HG03575 (cell line): Measurements from ENCODE around the gene NIFK.

Experiments used
- ATAC-seq: cut with Tn5 transposase; IDR thresholded peaks from one replicate; pipeline ENCODE4 v1.9.1; 2021; ENCODE audit not compliant: unreplicated experiment, insufficient number of reproducible peaks, low FRiP score; ENCODE audit errors: extremely low read depth

The NIFK gene

DNA sequence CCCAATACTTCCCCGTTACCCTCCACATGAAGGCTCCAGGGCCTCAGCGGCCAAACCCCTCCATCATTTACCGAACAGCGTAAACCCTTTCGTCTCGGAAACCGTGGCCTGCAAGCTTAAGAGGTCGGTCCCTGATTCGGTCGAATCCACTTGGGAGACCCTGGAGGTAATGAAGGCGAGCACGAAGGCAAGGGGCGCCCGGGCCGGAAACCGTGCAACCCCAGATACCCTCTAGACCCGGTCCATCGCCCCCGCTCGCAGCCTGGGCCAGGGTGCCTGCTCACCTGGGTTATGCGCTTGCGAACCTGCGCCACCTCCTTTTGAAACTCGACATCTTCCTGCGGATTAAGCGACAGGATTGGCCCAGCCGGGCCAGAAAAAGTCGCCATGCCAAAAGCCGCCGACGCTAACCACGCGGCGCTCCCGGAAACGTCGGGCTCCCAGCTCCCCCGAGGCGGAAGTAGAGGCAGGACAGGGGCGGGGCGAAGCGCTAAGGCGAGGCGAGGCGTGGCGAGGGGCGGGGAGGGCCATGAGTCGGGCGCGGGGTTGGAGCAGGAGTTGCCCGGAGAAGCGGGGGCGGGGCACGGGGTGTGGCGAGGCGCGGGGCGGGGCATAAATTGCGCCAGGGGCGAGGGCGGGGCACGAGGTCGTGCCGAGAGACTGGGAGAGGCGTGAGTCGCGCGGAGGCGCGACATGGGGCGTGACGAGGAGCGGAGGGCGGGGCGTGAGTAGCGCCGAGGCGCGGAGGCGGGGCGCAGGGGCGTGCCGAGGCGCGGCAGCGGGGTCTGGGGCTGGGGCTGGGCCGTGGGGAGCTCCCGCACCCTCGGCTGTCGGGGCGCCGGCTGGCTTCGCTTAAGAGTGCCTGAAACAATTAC, at the start of gene NIFK:
TSS of gene NIFK (minus strand) at position 414 of the 875 bp plus-strand sequence. CDS start at position 389, 25 bp downstream.
- ATAC-seq: peak; percentile 46

DNA sequence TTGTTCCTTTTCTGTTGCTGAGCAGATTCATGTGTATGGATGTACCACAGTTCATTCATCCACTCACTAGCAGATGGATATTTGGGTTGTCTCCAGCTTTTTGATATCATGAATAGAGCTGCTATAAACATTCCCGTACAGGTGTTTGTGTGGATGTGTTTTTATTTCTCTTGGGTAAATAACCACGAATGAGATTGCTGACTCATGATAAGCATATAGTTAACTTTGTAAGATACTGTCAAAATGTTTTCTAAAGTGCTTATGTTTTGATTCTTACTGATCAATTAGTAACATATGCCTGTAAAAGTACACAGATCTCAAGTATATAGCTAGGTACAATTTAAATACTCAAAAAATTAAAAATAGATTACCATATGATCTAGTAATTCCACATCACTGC, 46.5 kb upstream of the NIFK start:
- no peak for ATAC-seq

DNA sequence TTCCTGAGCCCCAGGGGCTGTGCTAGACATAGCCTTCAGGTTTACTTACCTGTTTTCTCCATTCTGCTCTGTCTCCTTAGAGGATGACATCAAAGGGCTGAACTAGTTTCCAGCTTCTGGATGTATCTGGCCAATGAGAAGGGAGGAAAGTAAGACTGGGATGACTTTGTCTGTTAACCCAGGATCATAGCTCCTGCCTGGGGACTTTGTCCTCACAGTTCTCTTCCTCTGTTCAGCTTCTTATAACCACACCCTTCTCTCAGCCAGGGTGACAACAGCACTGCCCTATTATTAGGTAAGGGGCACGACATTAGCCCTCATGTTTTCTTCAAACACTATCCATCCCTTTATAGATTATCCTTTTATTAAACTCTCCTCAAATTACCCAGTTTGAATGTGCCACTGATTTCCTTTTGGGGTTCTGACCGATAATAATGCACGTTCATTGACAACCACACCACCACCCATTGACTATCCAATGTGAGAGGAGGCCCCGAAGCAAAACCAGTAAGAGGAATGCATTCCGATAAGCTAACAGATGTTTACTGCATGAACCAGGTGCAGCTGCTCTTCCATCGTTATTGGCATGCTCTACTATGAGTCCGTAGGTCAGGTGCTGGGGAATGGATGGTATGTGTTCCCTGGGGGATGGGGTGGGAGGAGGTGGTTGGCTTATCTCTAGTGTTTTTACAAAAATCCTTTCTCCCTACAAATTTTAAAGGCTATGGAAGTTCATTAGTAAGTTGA, 42.2 kb upstream of the NIFK start:
- ATAC-seq: no peak

DNA sequence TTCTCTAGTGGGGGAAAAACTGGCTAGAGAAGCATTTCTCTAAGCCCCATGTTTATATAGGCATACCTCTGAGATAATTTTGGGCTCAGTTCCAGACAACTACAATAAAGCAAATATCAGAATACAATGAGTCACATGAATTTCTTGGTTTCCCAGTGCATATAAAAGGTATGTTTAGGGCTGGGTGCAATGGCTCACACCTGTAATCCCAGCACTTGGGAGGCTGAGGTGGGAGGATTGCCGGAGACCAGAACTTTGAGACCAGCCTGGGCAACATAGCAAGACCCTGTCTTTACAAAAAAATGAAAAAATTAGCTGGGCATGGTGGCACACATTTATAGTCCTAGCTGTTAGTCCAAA, 41.0 kb upstream of the NIFK start:
- ATAC-seq: no peak

DNA sequence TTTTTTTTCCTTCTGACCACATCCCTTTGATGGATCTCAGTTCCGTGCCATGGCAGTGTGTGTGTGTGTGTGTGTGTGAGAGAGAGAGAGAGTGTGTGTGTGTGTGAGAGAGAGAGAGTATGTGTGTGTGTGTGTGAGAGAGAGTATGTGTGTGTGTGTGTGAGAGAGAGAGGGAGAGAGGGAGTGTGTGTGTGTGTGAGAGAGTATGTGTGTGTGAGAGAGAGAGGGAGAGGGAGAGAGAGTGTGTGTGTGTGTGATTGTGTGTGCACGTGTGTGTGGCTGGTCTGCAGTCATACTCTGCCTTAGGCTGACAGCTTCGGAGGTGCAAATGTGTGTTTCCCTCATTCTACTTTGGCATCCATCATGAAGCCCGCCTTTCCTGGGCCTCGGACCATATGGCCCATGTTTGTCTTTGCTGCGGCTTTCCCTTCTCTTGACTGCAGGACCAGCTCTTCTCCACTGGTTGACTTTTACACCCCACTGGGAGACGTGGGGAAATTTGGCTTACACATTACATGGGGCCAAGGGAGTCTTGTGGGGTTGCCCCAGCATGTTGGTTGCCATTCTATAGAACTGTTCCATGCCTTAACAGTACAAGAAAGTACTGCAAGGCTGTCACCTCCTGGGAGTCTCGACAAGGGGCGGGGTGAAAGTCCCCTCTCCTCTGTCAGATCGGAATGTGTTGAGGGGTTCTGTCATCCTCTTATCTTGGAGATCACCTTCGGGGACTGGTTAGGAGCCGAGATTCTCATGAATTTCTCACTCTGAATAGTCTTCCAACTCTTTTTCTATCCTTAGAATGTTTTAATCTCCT, 40.4 kb upstream of the NIFK start:
- ATAC-seq: no peak

DNA sequence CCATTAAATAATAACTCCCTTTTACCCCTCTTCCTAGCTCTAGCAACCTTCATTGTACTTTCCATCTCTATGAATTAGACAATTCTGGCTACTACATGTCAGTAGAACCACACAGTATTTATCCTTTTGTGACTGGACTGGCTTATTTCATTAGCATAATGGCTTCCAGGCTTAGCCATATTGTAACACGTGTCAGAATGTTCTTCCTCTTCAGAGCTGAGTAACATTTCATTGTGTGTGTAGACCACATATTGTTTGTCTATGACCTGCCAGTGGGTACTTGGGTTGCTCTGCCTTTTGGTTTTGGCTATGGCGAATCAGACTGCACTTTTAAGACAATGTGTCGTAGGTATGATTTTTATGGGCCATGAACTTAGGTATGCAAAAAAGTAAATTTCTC, 39.7 kb upstream of the NIFK start:
- ATAC-seq: no peak

DNA sequence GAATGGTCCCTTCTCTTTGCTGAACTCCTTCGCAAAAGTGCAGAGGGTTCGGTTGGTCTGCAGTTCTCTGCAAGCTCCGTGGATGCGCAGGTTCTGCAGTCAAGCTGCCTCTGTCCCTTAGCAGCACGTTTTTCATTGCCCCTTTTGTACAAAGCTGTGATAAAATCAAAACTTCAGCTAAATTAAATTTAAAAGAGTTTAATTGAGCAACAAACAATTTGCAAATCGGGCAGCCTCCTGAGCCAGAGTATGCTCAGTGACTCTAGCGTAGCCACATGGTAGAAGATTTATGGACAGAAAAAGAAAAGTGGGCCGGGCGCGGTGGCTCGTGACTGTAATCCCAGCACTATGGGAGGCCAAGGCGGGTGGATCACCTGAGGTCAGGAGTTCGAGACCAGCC, 37.6 kb upstream of the NIFK start:
- ATAC-seq: no peak

DNA sequence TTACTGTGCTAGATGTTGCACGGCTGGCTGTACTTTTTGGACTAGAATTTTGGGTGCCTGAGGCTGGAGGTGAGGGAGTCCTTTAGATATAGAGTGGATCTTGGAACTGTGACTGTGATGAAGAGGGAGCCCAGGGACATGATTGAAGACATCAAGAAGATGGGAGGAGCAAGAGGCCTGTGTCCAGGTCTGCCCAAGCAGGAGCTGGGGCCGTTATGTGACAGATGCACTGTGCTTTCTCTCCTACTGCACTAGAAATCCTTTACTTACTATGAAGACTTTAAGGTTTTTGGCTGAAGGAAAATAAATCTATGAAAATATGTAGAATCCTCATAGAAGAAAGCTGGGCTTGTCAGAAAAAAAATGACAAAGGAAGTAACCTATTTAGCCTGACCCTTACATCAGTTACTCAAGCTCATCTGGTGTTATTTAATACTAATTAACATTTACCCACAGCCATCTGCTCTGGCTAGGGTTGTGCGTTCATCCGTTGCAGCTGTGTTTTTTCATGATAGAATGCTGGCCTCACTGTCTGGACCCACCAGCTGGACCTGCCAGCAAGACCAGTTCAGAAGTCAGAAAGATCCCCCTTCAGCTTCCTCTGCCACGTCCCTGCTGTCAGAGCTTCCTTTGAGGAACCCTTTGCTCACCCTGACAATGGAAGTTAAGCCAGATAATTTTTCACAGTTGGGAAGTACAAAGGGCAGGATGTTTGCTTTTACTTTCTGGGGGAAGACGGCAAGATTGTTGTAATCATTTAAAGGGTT, 35.5 kb upstream of the NIFK start:
- no peak for ATAC-seq

DNA sequence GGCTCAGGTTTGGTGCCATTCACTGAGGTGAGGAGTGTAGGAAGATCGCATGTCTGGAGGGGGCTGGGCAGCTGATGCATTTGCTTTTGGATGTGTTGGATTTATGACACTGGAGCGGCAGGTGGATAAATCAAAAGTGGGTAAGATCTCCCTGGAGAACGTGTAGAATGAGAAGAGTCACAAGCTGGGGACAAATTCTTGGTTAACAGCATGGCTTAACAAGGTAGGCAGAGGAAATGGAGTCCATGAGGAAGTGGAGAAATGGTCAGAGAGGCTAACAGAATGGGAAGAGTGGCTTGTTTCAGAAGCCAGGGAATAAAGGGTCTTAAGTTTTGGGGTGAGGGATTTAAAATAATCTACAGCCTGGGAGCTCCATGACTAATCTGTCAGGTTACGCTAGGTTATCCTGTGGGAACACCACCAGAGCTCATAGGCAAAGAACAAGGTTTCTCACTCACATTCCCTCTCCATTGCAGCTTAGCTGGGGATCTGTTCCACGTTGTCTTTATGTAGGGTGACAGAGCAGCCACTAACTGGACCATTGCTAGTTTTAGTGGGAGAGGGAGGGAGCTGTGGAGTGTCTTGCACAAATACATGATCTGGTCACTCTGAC, 31.6 kb upstream of the NIFK start:
- no peak for ATAC-seq

DNA sequence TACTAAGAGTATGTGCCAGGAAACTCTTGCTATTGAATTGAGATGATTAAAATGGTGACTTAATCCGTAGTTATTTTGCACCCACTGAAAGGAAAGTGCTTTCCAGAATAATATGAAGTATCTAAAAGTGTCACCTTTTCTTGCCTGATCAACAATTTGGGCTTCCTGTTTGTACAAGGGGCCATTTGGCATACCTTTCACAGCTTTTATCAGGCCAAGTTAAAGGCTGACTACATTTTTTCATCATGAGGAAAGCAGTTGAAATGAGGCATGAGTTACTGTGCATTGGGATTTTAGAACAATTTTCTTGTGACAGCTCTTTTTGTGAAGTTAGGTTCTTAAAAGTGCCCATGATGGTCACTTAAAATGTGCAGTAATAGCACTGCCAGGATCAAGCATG, 29.9 kb upstream of the NIFK start:
- ATAC-seq: no peak

DNA sequence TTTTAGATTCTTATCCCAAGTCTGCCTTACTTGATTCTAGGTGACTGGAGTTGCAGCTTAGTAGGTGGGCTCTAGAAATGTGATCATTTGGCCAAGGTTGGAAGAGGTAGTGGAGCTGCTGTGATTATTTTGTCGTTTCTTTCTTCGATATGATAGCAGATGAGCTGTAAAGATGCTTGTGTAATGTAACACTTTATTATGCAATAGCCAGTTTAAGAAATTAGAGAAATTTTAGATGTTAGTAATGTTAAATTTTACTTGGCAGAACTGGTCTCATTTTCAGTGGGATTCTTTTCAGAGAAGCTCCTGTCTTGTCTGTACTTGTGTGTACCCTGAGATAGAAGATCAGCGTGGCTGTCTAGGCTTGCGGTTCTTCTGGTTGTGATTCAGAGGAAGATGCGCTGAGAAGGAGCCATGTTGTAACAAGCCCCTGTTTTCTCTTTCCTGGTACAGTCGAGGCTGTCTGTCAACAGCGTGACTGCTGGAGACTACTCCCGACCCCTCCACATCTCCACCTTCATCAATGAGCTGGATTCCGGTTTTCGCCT, 28.1 kb upstream of the NIFK start:
- no peak for ATAC-seq

DNA sequence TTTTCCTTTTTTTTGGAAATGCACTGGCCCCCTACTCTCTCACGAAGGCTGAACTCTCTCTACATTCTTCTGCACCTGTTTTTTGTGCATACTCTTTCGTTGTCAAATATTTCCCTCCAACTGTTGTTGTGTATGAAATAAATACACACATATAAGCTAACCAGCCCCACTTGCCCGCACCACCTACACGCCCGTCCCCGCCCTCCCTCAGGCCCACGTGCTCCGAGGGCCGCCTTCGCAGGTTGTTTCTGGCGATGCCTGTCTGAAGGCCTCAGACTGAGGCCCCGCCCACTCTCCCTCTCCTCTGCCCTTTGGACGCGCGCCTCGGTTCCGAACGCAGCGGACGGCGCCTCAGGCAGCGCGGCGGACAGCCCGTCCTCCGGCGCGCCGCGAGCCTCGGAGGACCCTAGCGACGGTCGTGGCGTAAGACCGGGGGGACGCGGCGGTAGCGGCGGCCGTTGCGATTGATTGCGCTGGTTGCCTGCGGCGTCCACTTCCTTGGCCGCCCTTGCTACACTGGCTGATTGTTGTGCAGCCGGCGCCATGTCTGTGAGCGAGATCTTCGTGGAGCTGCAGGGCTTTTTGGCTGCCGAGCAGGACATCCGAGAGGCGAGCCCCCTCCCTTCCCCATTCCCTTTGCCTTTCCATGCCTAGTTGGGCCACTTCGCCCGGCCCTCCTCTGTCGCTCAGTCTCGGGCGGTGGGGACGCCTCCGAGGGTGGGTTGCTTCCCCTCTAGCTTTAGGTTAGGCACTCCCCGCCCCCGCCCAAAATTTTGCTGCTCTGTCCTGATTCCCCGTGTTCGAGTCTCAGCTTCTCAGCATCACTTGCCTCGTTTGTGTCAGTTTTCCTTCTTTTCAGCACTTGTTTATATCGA, 18.8 kb upstream of the NIFK start, which contains the start of gene TSN:
TSS of gene TSN (plus strand) at position 415 of the 875 bp plus-strand sequence. CDS start at position 544, 129 bp downstream.
- peak; percentile 95 for ATAC-seq

DNA sequence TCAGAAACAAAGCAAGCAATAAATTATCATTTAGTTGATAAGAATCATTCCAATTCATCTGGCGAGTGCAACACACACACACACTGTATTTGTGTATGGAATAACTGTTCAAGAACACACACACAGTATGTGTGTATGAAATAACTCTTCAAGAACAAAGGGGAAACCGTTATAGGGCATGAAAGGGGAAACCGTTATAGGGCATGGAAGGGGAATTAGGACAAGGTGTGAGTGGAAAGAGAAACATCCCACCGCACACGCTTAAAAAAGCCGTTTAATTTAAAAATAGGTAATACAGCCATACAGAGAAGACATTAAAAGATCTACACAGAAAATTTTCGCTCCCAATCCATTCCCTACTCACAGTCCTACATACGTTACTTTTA, 18.2 kb upstream of the NIFK start:
- ATAC-seq: no peak

DNA sequence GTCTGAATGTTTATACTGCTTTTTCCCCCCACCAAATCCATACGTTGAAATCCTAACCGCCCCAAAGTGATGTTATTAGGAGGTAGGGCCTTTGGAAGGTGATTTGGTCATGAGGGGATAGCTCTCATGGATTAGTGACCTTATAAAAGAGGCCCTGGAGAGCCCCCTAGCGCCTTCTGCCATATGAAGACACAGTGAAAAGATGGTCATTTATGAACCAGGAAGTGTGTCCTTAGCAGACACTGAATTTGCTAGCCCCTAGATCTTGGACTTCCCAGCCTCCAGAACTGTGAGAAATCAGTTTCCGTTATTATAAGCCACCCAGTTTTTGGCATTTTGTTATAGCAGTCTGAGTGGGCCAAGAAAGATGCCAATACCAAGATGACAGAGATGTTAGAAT, 11.5 kb upstream of the NIFK start:
- no peak for ATAC-seq

DNA sequence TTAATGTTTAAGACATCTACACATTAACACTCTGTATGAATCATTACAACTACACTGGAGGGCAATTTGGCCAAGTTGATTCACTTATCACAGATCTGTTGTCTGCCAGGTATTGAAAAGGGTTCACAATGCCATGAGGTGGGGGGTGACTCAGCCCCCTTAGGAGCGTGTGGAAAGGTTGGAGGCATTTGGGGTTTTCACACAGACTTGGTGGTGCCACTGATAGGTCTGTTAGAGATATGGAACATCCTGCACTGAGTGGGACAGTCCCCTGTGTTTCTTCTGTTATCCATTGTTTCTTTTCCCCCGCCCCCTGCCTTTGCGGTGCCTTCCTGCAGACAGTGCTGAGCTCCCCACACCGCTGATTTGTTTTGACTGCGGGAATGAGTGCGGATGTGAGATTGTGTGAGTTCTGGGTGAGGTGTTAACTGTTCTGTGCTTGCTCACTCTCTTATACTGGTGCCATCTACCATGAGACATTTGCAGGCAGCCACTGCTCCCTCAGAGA, 9.4 kb upstream of the NIFK start:
- ATAC-seq: no peak

DNA sequence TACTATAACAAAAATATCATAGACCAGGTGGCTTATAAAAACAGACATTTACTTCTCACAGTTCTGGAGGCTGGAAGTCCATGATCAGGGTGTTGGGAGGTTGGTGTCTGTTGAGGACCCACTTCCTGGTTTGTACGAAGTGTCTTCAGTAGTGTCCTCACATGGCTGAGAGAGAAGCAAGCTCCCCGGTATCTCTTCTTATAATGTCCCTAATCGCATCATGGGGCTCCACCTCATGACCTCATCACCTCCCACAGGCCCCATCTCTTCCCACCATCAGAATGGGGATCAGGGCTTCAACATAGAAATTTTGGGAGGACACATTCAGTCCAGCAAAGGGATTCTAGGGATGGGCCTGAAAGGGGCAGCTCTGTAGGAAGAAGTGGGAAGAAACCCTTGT, 4.8 kb upstream of the NIFK start:
- ATAC-seq: no peak

DNA sequence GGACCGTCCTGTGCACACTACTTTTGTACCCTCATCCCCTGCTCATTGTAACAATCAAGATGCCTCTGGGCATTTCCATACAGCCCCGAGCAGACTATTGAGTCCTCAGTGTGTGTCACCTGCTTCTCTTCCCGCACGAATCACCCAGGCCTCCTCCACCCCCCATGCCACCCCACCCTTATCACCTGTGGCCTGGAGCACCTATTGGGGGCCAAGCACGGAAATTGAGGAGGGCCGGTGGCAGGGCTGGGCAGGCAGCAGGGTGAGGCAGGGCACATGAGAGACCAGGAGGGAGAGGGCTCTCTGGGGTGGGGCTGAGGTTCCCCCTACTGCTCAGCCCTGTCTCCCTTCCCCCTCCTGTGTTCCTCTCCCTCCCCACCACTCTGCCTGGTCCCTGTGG, 4.3 kb upstream of the NIFK start:
- ATAC-seq: no peak
